ENCODE measurements around the gene CDYL2. TPM values are rescaled to one million over a fixed set of nuclear protein-coding genes. Genes with fewer than 3 reads are reported as not detected.

CDYL2 gene
- total RNA-seq, 4 donors from 2014 or later: 2.2 to 5.7 (median 3.2) TPM

DNA sequence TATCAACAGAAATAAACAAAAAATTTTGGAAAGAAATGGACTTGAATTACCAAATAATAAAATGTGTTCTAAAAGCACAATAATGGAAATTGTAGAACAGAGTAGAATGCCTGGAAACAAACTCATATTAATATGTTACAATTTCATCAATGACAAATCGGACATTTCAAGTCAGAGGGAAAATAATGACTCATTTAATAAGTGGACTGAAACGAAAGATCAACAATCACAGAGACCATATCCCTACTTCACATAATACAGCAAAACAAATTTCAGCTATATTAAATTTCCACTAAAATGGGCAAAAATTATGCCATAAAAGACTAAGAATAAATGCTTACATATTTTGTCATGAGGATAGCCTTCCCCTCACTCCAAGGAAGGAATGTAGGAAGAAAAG lies 25.7 kb downstream of the CDYL2 start:
- Histone ChIP-seq H3K4me3 (no peak overlapping the region), H3K9me3 (peaks cover 0 to 39% (median 3%) of the 10 kb centered on the region in 4 donors), H3K4me1 (no peaks in the 10 kb centered on the region), H3K36me3 (no peaks in the 10 kb centered on the region), H3K27me3 (no peaks in the 10 kb centered on the region), H3K27ac (no peak overlapping the region)
- TF ChIP-seq, protein P1, sequence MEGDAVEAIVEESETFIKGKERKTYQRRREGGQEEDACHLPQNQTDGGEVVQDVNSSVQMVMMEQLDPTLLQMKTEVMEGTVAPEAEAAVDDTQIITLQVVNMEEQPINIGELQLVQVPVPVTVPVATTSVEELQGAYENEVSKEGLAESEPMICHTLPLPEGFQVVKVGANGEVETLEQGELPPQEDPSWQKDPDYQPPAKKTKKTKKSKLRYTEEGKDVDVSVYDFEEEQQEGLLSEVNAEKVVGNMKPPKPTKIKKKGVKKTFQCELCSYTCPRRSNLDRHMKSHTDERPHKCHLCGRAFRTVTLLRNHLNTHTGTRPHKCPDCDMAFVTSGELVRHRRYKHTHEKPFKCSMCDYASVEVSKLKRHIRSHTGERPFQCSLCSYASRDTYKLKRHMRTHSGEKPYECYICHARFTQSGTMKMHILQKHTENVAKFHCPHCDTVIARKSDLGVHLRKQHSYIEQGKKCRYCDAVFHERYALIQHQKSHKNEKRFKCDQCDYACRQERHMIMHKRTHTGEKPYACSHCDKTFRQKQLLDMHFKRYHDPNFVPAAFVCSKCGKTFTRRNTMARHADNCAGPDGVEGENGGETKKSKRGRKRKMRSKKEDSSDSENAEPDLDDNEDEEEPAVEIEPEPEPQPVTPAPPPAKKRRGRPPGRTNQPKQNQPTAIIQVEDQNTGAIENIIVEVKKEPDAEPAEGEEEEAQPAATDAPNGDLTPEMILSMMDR (IDR thresholded peaks at IDR 0.05): no peak
- no peak for TF ChIP-seq POLR2A (IDR thresholded peaks at IDR 0.05)
- TF ChIP-seq EP300 (IDR thresholded peaks at IDR 0.05): no peak
- no peak for DNase-seq (ENCODE audit: low spot score in 2 of 2)
- 77% methylated on average over 2 of the region's 2 CpGs for WGBS, 2 donors

DNA sequence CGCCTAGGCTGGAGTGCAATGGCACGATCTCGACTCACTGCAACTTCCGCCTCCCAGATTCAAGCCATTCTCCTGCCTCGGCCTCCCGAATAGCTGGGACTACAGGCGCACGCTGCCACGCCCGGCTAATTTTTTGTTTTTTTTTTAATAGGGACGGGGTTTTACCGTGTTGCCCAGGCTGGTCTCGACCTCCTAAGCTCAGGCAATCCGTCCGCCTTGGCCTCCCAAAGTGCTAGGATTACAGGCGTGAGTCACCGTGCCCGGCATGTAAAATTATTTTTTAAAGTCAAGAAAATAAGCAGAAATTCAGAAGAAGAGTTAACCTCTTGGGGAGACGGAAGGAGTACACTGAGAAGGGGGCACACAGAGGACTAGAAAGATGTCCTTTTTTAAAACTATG lies 27.5 kb downstream of the CDYL2 start:
- Histone ChIP-seq H3K27me3 (no peaks in the 10 kb centered on the region), H3K4me1 (no peaks in the 10 kb centered on the region), H3K4me3 (no peak overlapping the region), H3K27ac (no peak overlapping the region), H3K36me3 (no peaks in the 10 kb centered on the region), H3K9me3 (peaks cover 0 to 32% (median 0%) of the 10 kb centered on the region in 4 donors)
- DNase-seq (ENCODE audit: low spot score in 2 of 2): no peak
- WGBS, 2 donors: 88 to 90% methylated on average over 19 of the region's 19 CpGs
- TF ChIP-seq POLR2A (IDR thresholded peaks at IDR 0.05) (no peak), EP300 (IDR thresholded peaks at IDR 0.05) (no peak)
- TF ChIP-seq, protein P1 (IDR thresholded peaks at IDR 0.05): no peak

DNA sequence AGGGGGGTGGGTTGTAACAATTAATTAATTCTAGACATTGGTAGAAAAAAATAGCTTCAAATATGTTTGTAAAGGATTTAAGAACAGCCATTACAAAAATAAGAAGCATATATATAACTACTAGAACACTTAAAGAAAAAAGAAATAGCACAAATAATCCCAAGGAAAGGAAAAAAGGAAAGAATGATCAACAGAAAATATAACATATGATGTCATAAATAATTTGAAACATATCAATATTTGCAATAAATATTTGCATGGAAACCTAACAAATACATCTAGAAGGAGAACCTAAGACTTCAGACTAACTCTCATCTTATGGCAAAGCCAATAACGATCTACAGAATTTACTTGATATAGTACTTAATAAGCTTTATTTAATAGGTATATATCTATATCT lies 28.9 kb downstream of the CDYL2 start:
- DNase-seq (ENCODE audit: low spot score in 2 of 2): no peak
- Histone ChIP-seq H3K9me3 (peaks cover 0 to 35% (median 2%) of the 10 kb centered on the region in 4 donors), H3K27ac (no peak overlapping the region), H3K4me1 (no peaks in the 10 kb centered on the region), H3K36me3 (no peaks in the 10 kb centered on the region), H3K27me3 (no peaks in the 10 kb centered on the region), H3K4me3 (no peak overlapping the region)
- TF ChIP-seq POLR2A (IDR thresholded peaks at IDR 0.05): no peak
- no peak for TF ChIP-seq EP300 (IDR thresholded peaks at IDR 0.05)
- TF ChIP-seq, protein P1 (IDR thresholded peaks at IDR 0.05): no peak
- 95 to 98% methylated on average over 1 of the region's 1 CpG for WGBS, 2 donors

DNA sequence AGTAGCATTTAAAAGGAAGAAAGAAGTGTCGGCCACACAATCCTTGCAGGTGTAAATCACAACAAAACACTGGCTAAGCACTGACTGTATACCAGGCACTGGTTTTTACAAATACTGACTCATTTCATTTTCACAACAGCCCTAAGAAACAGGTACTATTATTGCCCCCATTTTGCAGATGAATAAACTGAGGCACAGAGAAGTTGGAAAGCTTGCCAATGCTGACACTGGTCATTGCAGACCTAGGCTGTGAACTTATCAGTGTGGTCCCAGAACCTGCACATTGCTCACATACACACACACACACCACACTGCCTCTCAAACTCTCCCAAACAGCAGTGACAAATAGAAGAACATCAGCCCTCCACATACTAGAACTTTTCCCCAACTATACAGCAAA lies 37.6 kb downstream of the CDYL2 start:
- WGBS, 2 donors: 82 to 84% methylated on average over 1 of the region's 1 CpG
- no peak for DNase-seq (ENCODE audit: low spot score in 2 of 2)
- Histone ChIP-seq H3K4me3 (no peak overlapping the region), H3K27ac (no peak overlapping the region), H3K36me3 (no peaks in the 10 kb centered on the region), H3K9me3 (peaks cover 0 to 41% (median 6%) of the 10 kb centered on the region in 4 donors), H3K4me1 (no peaks in the 10 kb centered on the region), H3K27me3 (no peaks in the 10 kb centered on the region)
- TF ChIP-seq EP300 (IDR thresholded peaks at IDR 0.05): no peak
- TF ChIP-seq, protein P1 (IDR thresholded peaks at IDR 0.05): no peak
- TF ChIP-seq POLR2A (IDR thresholded peaks at IDR 0.05): no peak

DNA sequence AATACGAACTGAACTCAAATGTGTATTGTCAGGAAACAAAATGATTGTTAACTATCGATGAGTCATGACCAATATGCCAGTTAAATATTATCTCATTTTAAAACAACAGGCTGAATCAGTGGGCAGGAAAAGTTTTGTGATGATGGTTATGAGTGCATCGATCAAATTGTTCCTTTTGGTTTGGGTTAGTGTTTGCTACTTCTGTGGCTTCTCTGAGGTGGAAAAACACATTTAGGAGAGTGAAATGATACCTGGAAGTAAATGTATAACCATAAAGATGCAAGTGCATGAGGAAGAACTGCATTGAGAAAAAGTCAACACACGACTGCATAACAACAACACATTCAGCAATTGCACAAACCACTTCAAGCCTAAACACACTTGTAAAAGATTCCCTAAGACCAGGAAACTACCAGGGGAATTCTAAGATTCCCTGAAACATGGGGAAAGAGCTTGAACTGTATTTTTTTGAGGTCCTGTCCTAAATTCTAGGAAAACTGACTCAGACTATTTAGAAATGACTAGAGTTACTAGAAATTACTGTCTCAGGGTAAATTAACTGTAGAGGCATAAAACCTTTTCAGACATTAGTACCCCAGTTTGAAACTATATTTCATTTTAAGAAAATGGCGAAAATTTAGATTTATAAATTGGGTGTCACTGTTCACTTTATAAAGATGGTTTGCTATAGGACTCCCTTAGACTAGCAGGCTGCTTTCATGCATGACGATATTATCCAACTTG lies 44.8 kb downstream of the CDYL2 start:
- Histone ChIP-seq H3K27me3 (no peaks in the 10 kb centered on the region), H3K4me3 (no peak overlapping the region), H3K36me3 (no peaks in the 10 kb centered on the region), H3K4me1 (no peaks in the 10 kb centered on the region), H3K9me3 (peaks cover 0 to 4% (median 0%) of the 10 kb centered on the region in 4 donors), H3K27ac (no peak overlapping the region)
- TF ChIP-seq POLR2A (IDR thresholded peaks at IDR 0.05) (no peak), EP300 (IDR thresholded peaks at IDR 0.05) (no peak)
- TF ChIP-seq, protein P1 (IDR thresholded peaks at IDR 0.05): no peak
- 75 to 77% methylated on average over 6 of the region's 6 CpGs for WGBS, 2 donors
- no peak for DNase-seq (ENCODE audit: low spot score in 2 of 2)
